Upper lobe of left lung (tissue), 6 donors: ENCODE data around the gene PUM1. TPM values are rescaled to one million over a fixed set of nuclear protein-coding genes. Genes with fewer than 3 reads are reported as not detected.
"Not testable (repeated sequence)": the region's sequence is repeated elsewhere in the genome, so short reads cannot be mapped to it uniquely, and the experiment has no call there.

Experiments used
- ATAC-seq, 2 donors: fragments of 200-7000 bp; cut with Tn5 transposase; one replicate each; pipeline ENCODE4 v1.9.1; 2022; ENCODE audit warnings: mild to moderate bottlenecking in 2 of 2, moderate library complexity in 2 of 2; ENCODE audit not compliant: low FRiP score in 2 of 2
- DNase-seq, 2 donors: peaks; one replicate each; pipeline ENCODE4 v3.0.0-alpha.2; 2019 to 2020
- H3K27ac ChIP-seq, 4 donors: fragments of 200-600 bp; sonication (generic); one replicate each; pipeline ENCODE4 v1.5.1; 2016 to 2019
- H3K27me3 ChIP-seq, 4 donors: fragments of 200-600 bp; sonication (generic); one replicate each; pipeline ENCODE4 v1.5.1; 2017 to 2019
- H3K36me3 ChIP-seq, 4 donors: fragments of 200-600 bp; sonication (generic); one replicate each; pipeline ENCODE4 v1.5.1; 2016 to 2019
- H3K4me1 ChIP-seq, 4 donors: fragments of 200-600 bp; sonication (generic); one replicate each; pipeline ENCODE4 v1.5.1; 2018 to 2019
- H3K4me3 ChIP-seq, 4 donors: fragments of 200-600 bp; sonication (generic); one replicate each; pipeline ENCODE4 v1.5.1; 2017 to 2019; ENCODE audit warnings: mild to moderate bottlenecking in 2 of 4, moderate library complexity in 1 of 4
- H3K9me3 ChIP-seq, 4 donors: fragments of 200-600 bp; sonication (generic); one replicate each; pipeline ENCODE4 v1.5.1; 2018 to 2019
- CTCF ChIP-seq, 6 experiments: fragments of 450-650 bp in 4 of 6; fragments of 200-600 bp in 2 of 6; sonication (generic) in 2 of 6; IDR thresholded peaks; one replicate each; pipeline ENCODE4 v1.5.1; 2016 to 2019; ENCODE audit warnings: antibody characterized with exemption in 6 of 6
- EP300 ChIP-seq, 4 donors: sonication (generic); formaldehyde crosslinking; IDR thresholded peaks; one replicate each; pipeline ENCODE4 v1.5.1; 2017; ENCODE audit warnings: antibody characterized with exemption in 4 of 4, control low read depth in 2 of 4
- POLR2A ChIP-seq, 4 donors: fragments of 450-650 bp; IDR thresholded peaks; one replicate each; pipeline ENCODE4 v1.5.1; 2016 to 2017; ENCODE audit warnings: antibody characterized with exemption in 4 of 4, mild to moderate bottlenecking in 2 of 4
- POLR2AphosphoS5 ChIP-seq, 2 donors: sonication (generic); formaldehyde crosslinking; IDR thresholded peaks; one replicate each; pipeline ENCODE4 v1.5.1; 2017; ENCODE audit warnings: antibody characterized with exemption in 2 of 2
- WGBS, 2 donors: methylation state at CpG; one replicate each; pipeline ENCODE4 v1.1.5; 2017 to 2018; 5-methylcytosine and 5-hydroxymethylcytosine counted together
- total RNA-seq, 6 donors: library from RNA; depleted of rRNA in 4 of 6; stranded (reverse); fragments of >200 nt in 4 of 6; gene quantifications; one replicate each; pipeline versions ENCODE4 v1.1.0 to v1.2.1, GENCODE V29; 2016 to 2021
- donor health status: DM: no; HTN: no; CAD: no; lungs with moderate emphysema.
- donor health status: DM: no; HTN: yes; CAD: no; lungs with severe emphysema.

The PUM1 gene
- total RNA-seq, 6 donors from 2014 or later, result 85.7 to 124 (median 99.8) TPM

GRCh38 chr1:30950053-30950452 is 115.5 kb downstream of the PUM1 start:
- no peaks in the 10 kb centered on the region for H3K9me3 ChIP-seq
- no peaks in the 10 kb centered on the region for H3K27me3 ChIP-seq
- WGBS, 2 donors, result 93 to 96% methylated on average over 5 of the region's 5 CpGs
- peaks cover 31 to 89% (median 65%) of the 10 kb centered on the region in 4 donors for H3K36me3 ChIP-seq
- no peaks in the 10 kb centered on the region for H3K4me1 ChIP-seq
- ATAC-seq (no peak), DNase-seq (no peak)
- H3K4me3 ChIP-seq, result no peak overlapping the region
- no peak overlapping the region for H3K27ac ChIP-seq
- TF ChIP-seq CTCF (IDR thresholded peaks at IDR 0.05), result no peak
- TF ChIP-seq POLR2AphosphoS5 (IDR thresholded peaks at IDR 0.05), result no peak
- no peak for TF ChIP-seq EP300 (IDR thresholded peaks at IDR 0.05)
- TF ChIP-seq POLR2A (IDR thresholded peaks at IDR 0.05), result no peak

GRCh38 chr1:30949487-30949838 is 116.1 kb downstream of the PUM1 start:
- ATAC-seq, H3K27ac ChIP-seq, H3K27me3 ChIP-seq, H3K9me3 ChIP-seq, DNase-seq, H3K4me3 ChIP-seq, H3K4me1 ChIP-seq: not testable (repeated sequence)
- 100% methylated on average over 1 of the region's 1 CpG for WGBS, 2 donors
- peaks cover 35 to 90% (median 67%) of the 10 kb centered on the region in 4 donors for H3K36me3 ChIP-seq

GRCh38 chr1:30948813-30949486 is 116.6 kb downstream of the PUM1 start:
- not testable (repeated sequence) for H3K4me1 ChIP-seq, ATAC-seq, H3K27ac ChIP-seq, H3K4me3 ChIP-seq, H3K27me3 ChIP-seq, DNase-seq, H3K9me3 ChIP-seq
- 79 to 80% methylated on average over 2 of the region's 5 CpGs for WGBS, 2 donors
- H3K36me3 ChIP-seq, result peaks cover 33 to 90% (median 67%) of the 10 kb centered on the region in 4 donors

DNA sequence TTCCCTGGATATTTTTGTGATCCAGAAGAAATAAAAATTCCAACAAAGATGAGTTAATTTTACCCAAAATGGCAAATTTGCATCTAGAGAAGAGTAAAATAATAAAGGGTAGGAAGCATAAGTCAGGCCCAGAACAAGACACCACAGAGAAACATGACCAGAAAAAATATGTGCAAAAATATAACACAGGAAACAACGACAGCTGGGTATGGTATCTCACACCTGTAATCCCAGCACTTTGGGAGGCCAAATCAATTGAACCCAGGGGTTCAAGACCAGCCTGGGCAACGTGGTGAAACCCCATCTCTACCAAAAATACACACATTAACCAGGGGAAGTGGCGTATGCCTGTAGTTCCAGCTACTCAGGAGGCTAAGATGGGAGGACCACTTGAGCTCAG is 117.2 kb downstream of the PUM1 start:
- no peak for TF ChIP-seq POLR2A (IDR thresholded peaks at IDR 0.05)
- no peak for TF ChIP-seq EP300 (IDR thresholded peaks at IDR 0.05)
- no peak for TF ChIP-seq POLR2AphosphoS5 (IDR thresholded peaks at IDR 0.05)
- no peak for TF ChIP-seq CTCF (IDR thresholded peaks at IDR 0.05)
- no peak for DNase-seq
- ATAC-seq, result no peak
- Histone ChIP-seq H3K36me3 (peaks cover 26 to 90% (median 63%) of the 10 kb centered on the region in 4 donors), H3K9me3 (no peaks in the 10 kb centered on the region), H3K27me3 (no peaks in the 10 kb centered on the region), H3K4me1 (no peaks in the 10 kb centered on the region), H3K4me3 (no peak overlapping the region), H3K27ac (no peak overlapping the region)
- WGBS, 2 donors, result 82 to 95% methylated on average over 3 of the region's 3 CpGs

GRCh38 chr1:30947212-30947611 is 118.3 kb downstream of the PUM1 start:
- ATAC-seq (no peak), DNase-seq (no peak)
- H3K27ac ChIP-seq, result no peak overlapping the region
- peaks cover 18 to 92% (median 59%) of the 10 kb centered on the region in 4 donors for H3K36me3 ChIP-seq
- no peaks in the 10 kb centered on the region for H3K9me3 ChIP-seq
- H3K4me3 ChIP-seq, result no peak overlapping the region
- no peaks in the 10 kb centered on the region for H3K27me3 ChIP-seq
- no peak for TF ChIP-seq EP300 (IDR thresholded peaks at IDR 0.05)
- TF ChIP-seq POLR2AphosphoS5 (IDR thresholded peaks at IDR 0.05), result no peak
- TF ChIP-seq POLR2A (IDR thresholded peaks at IDR 0.05), result no peak
- no peak for TF ChIP-seq CTCF (IDR thresholded peaks at IDR 0.05)
- H3K4me1 ChIP-seq, result no peaks in the 10 kb centered on the region

GRCh38 chr1:30942326-30942963 is 123.1 kb downstream of the PUM1 start:
- no peak for DNase-seq
- Histone ChIP-seq H3K9me3 (no peaks in the 10 kb centered on the region), H3K4me1 (no peaks in the 10 kb centered on the region), H3K4me3 (no peak overlapping the region), H3K27ac (no peak overlapping the region), H3K27me3 (no peaks in the 10 kb centered on the region), H3K36me3 (peaks cover 24 to 96% (median 59%) of the 10 kb centered on the region in 4 donors)
- no peak for ATAC-seq
- TF ChIP-seq EP300 (IDR thresholded peaks at IDR 0.05) (no peak), CTCF (IDR thresholded peaks at IDR 0.05) (no peak)
- 91 to 92% methylated on average over 6 to 7 of the region's 7 CpGs for WGBS, 2 donors
